Loucy (cell line): ENCODE results near the gene PER2.

Source experiments
- EZH2phosphoT487 ChIP-seq: fragments of 200-600 bp; IDR thresholded peaks from 2 replicates; pipeline ENCODE4 v1.6.1; 2018; ENCODE audit warnings: antibody characterized with exemption, mild to moderate bottlenecking, moderate library complexity, borderline replicate concordance
- TF ChIP-seq, protein P1 (sequence below): fragments of 200-600 bp; sonication (generic); conservative IDR thresholded peaks from 2 replicates; pipeline ENCODE4 v1.5.1; 2014; ENCODE audit warnings: mild to moderate bottlenecking, antibody characterized with exemption, low read length

DNA sequence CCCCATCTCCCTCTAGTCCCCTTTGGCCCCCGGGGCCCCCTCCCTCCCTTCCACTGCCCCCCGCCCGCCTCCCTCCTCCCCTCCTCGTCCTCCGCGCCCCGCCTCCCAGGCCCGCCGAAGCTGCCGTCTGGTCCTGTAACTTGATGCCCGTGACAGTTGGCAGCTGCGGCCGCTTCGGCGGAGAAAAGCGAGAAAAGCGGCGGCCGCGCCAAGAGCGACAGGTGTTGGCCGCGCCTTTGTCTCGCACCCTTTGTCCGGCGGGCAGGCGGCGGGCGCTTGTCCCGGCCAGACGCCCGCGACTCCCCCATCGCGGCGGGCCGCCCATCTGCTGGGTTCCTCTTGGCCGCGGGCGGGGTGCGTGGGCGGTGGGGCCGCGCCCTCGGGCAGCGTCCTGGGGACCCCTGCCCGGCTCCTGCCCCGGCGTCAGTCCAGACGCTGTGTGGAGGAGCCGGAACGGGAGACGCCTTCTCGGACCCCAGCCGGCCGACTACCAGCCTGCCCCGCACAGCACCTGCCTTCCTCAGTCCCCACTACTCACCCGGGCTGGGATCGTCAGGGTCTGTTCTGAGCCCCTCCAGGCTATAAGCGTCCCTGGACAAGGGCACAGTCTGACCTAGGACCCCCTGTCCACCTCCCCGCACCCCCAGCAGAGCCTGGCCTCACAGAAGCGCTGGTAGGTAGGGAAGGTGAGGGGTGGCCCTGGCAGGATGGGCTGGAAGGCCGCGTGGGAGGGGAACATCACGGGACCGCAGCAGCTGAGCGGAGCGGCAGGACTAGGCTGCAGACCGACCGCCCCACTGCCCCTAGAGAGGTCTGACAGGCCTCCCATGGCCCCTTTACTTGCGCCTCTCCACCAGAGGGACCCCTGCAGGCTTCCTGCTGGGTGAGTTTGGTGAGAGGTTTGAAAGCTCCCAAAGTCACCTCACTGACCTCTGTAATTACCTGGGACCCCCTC is 47.4 kb downstream of the PER2 start:
- TF ChIP-seq, protein P1, sequence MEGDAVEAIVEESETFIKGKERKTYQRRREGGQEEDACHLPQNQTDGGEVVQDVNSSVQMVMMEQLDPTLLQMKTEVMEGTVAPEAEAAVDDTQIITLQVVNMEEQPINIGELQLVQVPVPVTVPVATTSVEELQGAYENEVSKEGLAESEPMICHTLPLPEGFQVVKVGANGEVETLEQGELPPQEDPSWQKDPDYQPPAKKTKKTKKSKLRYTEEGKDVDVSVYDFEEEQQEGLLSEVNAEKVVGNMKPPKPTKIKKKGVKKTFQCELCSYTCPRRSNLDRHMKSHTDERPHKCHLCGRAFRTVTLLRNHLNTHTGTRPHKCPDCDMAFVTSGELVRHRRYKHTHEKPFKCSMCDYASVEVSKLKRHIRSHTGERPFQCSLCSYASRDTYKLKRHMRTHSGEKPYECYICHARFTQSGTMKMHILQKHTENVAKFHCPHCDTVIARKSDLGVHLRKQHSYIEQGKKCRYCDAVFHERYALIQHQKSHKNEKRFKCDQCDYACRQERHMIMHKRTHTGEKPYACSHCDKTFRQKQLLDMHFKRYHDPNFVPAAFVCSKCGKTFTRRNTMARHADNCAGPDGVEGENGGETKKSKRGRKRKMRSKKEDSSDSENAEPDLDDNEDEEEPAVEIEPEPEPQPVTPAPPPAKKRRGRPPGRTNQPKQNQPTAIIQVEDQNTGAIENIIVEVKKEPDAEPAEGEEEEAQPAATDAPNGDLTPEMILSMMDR: 0 out of 2 replicates have a peak, but pooled peaks have one; percentile 15
- TF ChIP-seq EZH2phosphoT487: no peak
